Omental fat pad (tissue), 4 donors: ENCODE results near the gene ARHGEF3. TPM values are rescaled to one million over a fixed set of nuclear protein-coding genes. Genes with fewer than 3 reads are reported as not detected.

Experiments used
- ATAC-seq: fragments of 150-250 bp; one replicate; pipeline ENCODE4 v1.9.1; 2016; ENCODE audit warnings: mild to moderate bottlenecking, moderate library complexity; ENCODE audit not compliant: low FRiP score
- DNase-seq: peaks from one replicate; pipeline ENCODE4 v3.0.0-alpha.2; 2019; ENCODE audit warnings: low spot score
- CTCF ChIP-seq, 3 donors: fragments of 450-650 bp; IDR thresholded peaks; one replicate each; pipeline ENCODE4 v1.5.1; 2016 to 2017; ENCODE audit warnings: antibody characterized with exemption in 3 of 3, mild to moderate bottlenecking in 3 of 3, moderate library complexity in 2 of 3
- total RNA-seq, 4 donors: library from RNA; depleted of rRNA; stranded (reverse); fragments of >200 nt; gene quantifications; one replicate each; pipeline ENCODE4 v1.1.0, GENCODE V29; 2016

ARHGEF3 gene
- total RNA-seq, 4 donors from 2014 or later, result 16.9 to 26.3 (median 21.9) TPM

GRCh38 chr3:56813653-56813960 is 11.9 kb upstream of the ARHGEF3 start:
- no peak for TF ChIP-seq CTCF (IDR thresholded peaks at IDR 0.05)
- ATAC-seq (no peak), DNase-seq (no peak)

- TF ChIP-seq CTCF (IDR thresholded peaks at IDR 0.05), result no peak
- ATAC-seq, result no peak
- DNase-seq, result no peak
These were observed 11.3 kb upstream of the ARHGEF3 start for GRCh38 chr3:56812754-56813652.

GRCh38 chr3:56811546-56812202 is 9.9 kb upstream of the ARHGEF3 start:
- ATAC-seq (no peak), DNase-seq (no peak)
- TF ChIP-seq CTCF (IDR thresholded peaks at IDR 0.05), result no peak

GRCh38 chr3:56810577-56811545 is 9.1 kb upstream of the ARHGEF3 start:
- no peak for ATAC-seq
- no peak for DNase-seq
- no peak for TF ChIP-seq CTCF (IDR thresholded peaks at IDR 0.05)

GRCh38 chr3:56806407-56806806 is 4.7 kb upstream of the ARHGEF3 start:
- ATAC-seq (no peak), DNase-seq (no peak)
- no peak for TF ChIP-seq CTCF (IDR thresholded peaks at IDR 0.05)

GRCh38 chr3:56802790-56803189 is 1.0 kb upstream of the ARHGEF3 start:
- no peak for DNase-seq
- no peak for ATAC-seq
- no peak for TF ChIP-seq CTCF (IDR thresholded peaks at IDR 0.05)
